AG04450 (cell line): ENCODE measurements around the gene RELN. TPM values are rescaled to one million over a fixed set of nuclear protein-coding genes. Genes with fewer than 3 reads are reported as not detected.
"Not testable (repeated sequence)": the region's sequence is repeated elsewhere in the genome, so short reads cannot be mapped to it uniquely, and the experiment has no call there.

Experiments
- CTCF ChIA-PET: fragments of 300-600, 350-600 bp; formaldehyde crosslinking; extraction: SDS; loops from one replicate; lab custom pipeline; 2022; ENCODE audit warnings: antibody characterized with exemption, inconsistent platforms; lab: Charles Lee
- POLR2A ChIA-PET: fragments of 350-600 bp; formaldehyde crosslinking; extraction: SDS; loops from one replicate; lab custom pipeline; 2021; ENCODE audit warnings: antibody characterized with exemption, inconsistent platforms; lab: Yijun Ruan, JAX
- DNase-seq: peaks from one replicate; pipeline ENCODE4 v3.0.0-alpha.2; 2011; ENCODE audit warnings: low read depth, low spot score
- H3K27ac ChIP-seq: one replicate; pipeline ENCODE4 v1.5.1; 2012; ENCODE audit warnings: low read depth, low read length, control low read depth
- H3K27me3 ChIP-seq: one replicate; pipeline ENCODE4 v1.6.0; 2012; ENCODE audit warnings: low read length; ENCODE audit not compliant: control insufficient read depth, insufficient read depth
- H3K4me3 ChIP-seq: 2 replicates; pipeline ENCODE4 v1.5.1; 2011; ENCODE audit warnings: mild to moderate bottlenecking, low read depth, low read length, control low read depth
- H3K9me3 ChIP-seq: 2 replicates; pipeline ENCODE4 v1.5.1; 2012; ENCODE audit warnings: low read length; ENCODE audit not compliant: control insufficient read depth, insufficient read depth
- polyA plus RNA-seq: library from polyadenylated mRNA; depleted of rRNA; stranded (reverse); fragments of >200 nt; gene quantifications from 2 replicates; pipeline ENCODE4 v1.2.3, GENCODE V29; 2011
- TF ChIP-seq, protein P1 (sequence below): IDR thresholded peaks from 2 replicates; pipeline ENCODE4 v1.5.1; 2011; ENCODE audit warnings: low read depth, low read length, control low read depth, inconsistent platforms

The RELN gene
- polyA plus RNA-seq, 1 experiment = 7.6 TPM

DNA sequence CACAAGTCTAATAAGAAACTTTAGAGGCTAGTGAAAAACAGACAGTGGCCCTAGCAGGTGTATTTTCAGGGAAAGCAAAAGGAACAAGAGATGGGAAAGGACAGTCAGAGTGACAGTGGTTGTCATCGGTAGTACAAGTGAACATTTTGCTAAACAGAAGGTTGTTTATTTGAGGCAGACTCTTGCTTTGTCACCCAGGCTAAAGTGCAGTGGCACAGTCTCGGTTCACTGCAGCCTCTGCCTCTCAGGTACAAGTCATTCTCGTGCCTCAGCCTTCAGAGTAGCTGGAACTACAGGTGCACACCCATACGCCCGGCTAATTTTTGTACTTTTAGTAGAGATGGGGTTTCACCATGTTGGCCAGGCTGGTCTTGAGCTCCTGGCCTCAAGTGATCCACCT, 195.8 kb downstream of the RELN start:
- ChIA-PET CTCF (no interaction called here), POLR2A (no interaction called here)
- no peak overlapping the region for H3K27ac ChIP-seq
- no peak overlapping the region for H3K4me3 ChIP-seq
- TF ChIP-seq, protein P1, sequence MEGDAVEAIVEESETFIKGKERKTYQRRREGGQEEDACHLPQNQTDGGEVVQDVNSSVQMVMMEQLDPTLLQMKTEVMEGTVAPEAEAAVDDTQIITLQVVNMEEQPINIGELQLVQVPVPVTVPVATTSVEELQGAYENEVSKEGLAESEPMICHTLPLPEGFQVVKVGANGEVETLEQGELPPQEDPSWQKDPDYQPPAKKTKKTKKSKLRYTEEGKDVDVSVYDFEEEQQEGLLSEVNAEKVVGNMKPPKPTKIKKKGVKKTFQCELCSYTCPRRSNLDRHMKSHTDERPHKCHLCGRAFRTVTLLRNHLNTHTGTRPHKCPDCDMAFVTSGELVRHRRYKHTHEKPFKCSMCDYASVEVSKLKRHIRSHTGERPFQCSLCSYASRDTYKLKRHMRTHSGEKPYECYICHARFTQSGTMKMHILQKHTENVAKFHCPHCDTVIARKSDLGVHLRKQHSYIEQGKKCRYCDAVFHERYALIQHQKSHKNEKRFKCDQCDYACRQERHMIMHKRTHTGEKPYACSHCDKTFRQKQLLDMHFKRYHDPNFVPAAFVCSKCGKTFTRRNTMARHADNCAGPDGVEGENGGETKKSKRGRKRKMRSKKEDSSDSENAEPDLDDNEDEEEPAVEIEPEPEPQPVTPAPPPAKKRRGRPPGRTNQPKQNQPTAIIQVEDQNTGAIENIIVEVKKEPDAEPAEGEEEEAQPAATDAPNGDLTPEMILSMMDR = no peak
- H3K9me3 ChIP-seq = no peaks in the 10 kb centered on the region
- DNase-seq = no peak
- H3K27me3 ChIP-seq = no peaks in the 10 kb centered on the region

DNA sequence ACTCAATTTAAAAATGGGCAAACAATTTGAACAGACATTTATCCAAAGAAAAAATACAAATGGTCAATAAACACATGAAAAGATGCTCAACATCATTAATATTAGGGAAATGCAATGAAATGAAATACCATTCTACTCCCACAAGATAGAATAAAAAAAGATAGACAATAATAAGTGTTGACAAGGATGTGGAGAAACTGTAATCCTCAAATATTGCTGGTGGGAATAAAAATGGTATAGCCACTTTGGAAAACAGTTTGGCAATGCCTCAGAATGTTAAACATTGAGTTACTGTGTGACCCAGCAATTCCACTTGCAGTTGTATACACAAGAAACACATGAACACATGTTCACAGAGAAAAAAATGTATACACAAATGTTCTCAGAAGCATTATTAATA, 197.6 kb downstream of the RELN start:
- ChIA-PET CTCF (no interaction called here), POLR2A (no interaction called here)
- TF ChIP-seq, protein P1 = no peak
- Histone ChIP-seq H3K4me3 (no peak overlapping the region), H3K27ac (no peak overlapping the region), H3K27me3 (no peaks in the 10 kb centered on the region), H3K9me3 (no peaks in the 10 kb centered on the region)
- no peak for DNase-seq

DNA sequence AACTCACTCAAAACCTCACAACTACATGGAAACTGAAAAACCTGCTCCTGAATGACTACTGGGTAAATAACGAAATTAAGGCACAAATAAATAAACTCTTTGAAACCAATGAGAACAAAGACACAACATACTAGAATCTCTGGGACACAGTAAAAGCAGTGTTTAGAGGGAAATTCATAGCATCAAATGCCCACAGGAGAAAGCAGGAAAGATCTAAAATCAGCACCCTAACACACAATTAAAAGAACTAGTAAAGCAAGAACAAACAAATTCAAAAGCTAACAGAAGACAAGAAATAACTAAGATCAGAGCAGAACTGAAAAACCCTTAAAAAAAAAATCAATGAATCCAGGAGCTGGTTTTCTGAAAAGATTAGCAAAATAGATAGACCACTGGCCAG, 202.4 kb downstream of the RELN start:
- H3K4me3 ChIP-seq, H3K27ac ChIP-seq, H3K27me3 ChIP-seq, CTCF ChIA-PET, H3K9me3 ChIP-seq, POLR2A ChIA-PET, DNase-seq: not testable (repeated sequence)

DNA sequence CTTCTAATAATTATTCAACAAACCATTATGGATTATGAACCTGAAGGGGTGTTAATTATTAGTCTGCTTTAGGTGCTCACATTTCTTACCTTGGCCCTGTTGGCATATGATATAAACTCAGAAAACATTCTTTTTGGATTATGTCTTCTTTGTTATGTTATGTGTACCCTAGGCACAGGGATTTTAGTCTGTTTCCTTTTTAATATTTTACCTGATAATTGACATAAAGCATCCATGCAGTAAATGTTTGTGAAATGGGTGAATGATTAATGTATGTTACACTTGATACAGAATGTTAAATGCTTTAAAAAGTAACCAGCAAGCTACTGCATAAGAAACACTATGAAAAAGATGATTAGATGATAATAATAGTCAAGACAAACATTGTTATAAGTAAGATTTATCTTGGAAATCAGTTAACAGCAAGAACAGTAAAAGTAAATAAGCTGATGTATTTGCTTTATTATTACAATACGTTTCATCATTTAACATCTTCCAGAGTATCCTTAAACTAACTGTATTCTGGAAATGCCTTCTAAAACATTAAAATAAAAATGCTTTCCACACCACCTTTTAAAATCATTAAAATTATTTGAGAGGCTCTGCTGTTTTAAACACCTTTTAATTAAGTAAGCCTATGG, 204.7 kb downstream of the RELN start:
- TF ChIP-seq, protein P1 = no peak
- DNase-seq = no peak
- POLR2A ChIA-PET = no interaction called here
- Histone ChIP-seq H3K9me3 (no peaks in the 10 kb centered on the region), H3K27me3 (no peaks in the 10 kb centered on the region), H3K4me3 (no peak overlapping the region), H3K27ac (no peak overlapping the region)
- CTCF ChIA-PET = no interaction called here

DNA sequence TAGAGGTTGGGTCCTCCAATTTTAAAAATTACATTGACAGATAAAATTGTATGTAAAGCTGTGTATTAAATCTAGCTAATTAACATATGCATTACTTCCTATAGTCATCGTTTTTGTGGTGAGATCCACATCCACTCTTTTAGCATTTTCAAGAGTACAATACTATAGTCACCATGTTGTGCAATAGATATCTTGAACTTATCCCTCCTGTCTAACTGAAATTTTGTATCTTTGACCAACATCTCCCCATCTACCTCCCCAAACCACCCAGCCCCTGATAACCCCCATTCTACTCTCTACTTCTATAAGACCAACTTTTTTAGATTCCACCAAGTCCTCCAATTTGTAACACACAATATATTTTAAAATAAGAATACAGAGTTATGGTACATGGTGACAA, 208.0 kb downstream of the RELN start:
- no peak overlapping the region for H3K4me3 ChIP-seq
- no peaks in the 10 kb centered on the region for H3K27me3 ChIP-seq
- H3K27ac ChIP-seq = no peak overlapping the region
- no peaks in the 10 kb centered on the region for H3K9me3 ChIP-seq
- POLR2A ChIA-PET = no interaction called here
- CTCF ChIA-PET = no interaction called here
- DNase-seq = no peak
- TF ChIP-seq, protein P1 = no peak

DNA sequence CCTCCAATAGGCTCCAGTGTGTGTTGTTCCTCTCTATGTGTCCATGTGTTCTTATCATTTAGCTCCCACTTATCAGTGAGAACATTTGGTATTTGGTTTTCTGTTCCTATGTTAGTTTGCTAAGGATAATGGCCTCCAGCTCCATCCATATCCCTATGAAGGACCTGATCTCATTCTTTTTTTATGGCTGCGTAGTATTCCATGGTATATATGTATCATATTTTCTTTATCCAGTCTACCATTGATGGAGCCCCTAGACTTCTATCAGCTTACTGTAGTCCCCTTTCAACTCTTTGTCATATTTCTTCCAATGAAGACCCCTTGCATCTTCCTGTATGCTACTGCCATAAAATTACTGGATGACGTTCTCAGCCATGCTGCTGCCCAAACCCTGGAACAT, 208.9 kb downstream of the RELN start:
- DNase-seq, CTCF ChIA-PET, POLR2A ChIA-PET: not testable (repeated sequence)

More for the DNA sequence above, 208.9 kb downstream of the RELN start:
- H3K27me3 ChIP-seq, H3K9me3 ChIP-seq, H3K27ac ChIP-seq, H3K4me3 ChIP-seq: not testable (repeated sequence)
